A673 (cell line): ENCODE data around the gene IDI1. TPM values are rescaled to one million over a fixed set of nuclear protein-coding genes. Genes with fewer than 3 reads are reported as not detected.

Experiments
- BruUV-seq: library from RNA; stranded (reverse); fragments of 400-500 nt; replicated peaks from 2 replicates; lab custom pipeline; 2021; lab: Mats Ljungman, UMichigan
- CTCF ChIA-PET: fragments of 300-600 bp; sonication (Branson Sonifier 250); formaldehyde crosslinking; loops from one replicate; lab custom pipeline; 2022; ENCODE audit warnings: antibody characterized with exemption; lab: Charles Lee
- POLR2A ChIA-PET: fragments of 300-600 bp; sonication (Branson Sonifier 250); formaldehyde crosslinking; loops from one replicate; lab custom pipeline; 2022; ENCODE audit warnings: antibody characterized with exemption; ENCODE audit not compliant: low non-redundant PET; lab: Charles Lee
- DNase-seq: peaks from one replicate; pipeline ENCODE4 v3.0.0-alpha.2; 2015; ENCODE audit warnings: low spot score
- H3K27ac ChIP-seq: fragments of 200-600 bp; sonication (generic); 2 replicates; pipeline ENCODE4 v1.5.1; 2016; ENCODE audit warnings: mixed run types, low read depth, mild to moderate bottlenecking, mixed read lengths, antibody characterized with exemption, low read length; ENCODE audit not compliant: poor library complexity, severe bottlenecking
- H3K27me3 ChIP-seq: fragments of 200-600 bp; sonication (generic); replicated peaks from 2 replicates; pipeline ENCODE4 v1.6.1; 2017; ENCODE audit warnings: mixed run types, low read depth, mild to moderate bottlenecking, mixed read lengths, antibody characterized with exemption, low read length; ENCODE audit not compliant: insufficient read depth, poor library complexity
- H3K36me3 ChIP-seq: fragments of 200-600 bp; sonication (generic); 2 replicates; pipeline ENCODE4 v1.6.1; 2016; ENCODE audit warnings: mixed run types, mild to moderate bottlenecking, mixed read lengths, antibody characterized with exemption, low read length; ENCODE audit not compliant: insufficient read depth, poor library complexity, severe bottlenecking
- H3K4me1 ChIP-seq: fragments of 200-600 bp; sonication (generic); 2 replicates; pipeline ENCODE4 v1.6.1; 2017; ENCODE audit warnings: mixed run types, mild to moderate bottlenecking, mixed read lengths, antibody characterized with exemption, low read length; ENCODE audit not compliant: insufficient read depth, poor library complexity, severe bottlenecking
- H3K4me3 ChIP-seq: fragments of 200-600 bp; sonication (generic); 2 replicates; pipeline ENCODE4 v1.5.1; 2016; ENCODE audit warnings: low read depth, mixed run types, mild to moderate bottlenecking, mixed read lengths, low read length; ENCODE audit not compliant: poor library complexity, severe bottlenecking
- H3K9me3 ChIP-seq: fragments of 200-600 bp; sonication (generic); 2 replicates; pipeline ENCODE4 v1.6.1; 2016; ENCODE audit warnings: mixed run types, low read depth, mild to moderate bottlenecking, mixed read lengths, antibody characterized with exemption, low read length; ENCODE audit not compliant: poor library complexity, severe bottlenecking
- CTCF ChIP-seq: fragments of 300-800, 200-600 bp; sonication (generic); conservative IDR thresholded peaks from 2 replicates; pipeline ENCODE4 v1.5.1; 2017; ENCODE audit warnings: low read depth, mild to moderate bottlenecking, antibody characterized with exemption, low read length, moderate library complexity, mixed read lengths
- EZH2 ChIP-seq: fragments of 200-600 bp; sonication (generic); IDR thresholded peaks from 2 replicates; pipeline ENCODE4 v1.6.1; 2017; ENCODE audit warnings: borderline replicate concordance, low read depth, mild to moderate bottlenecking, mixed read lengths, antibody characterized with exemption, low read length; ENCODE audit not compliant: poor library complexity, severe bottlenecking
- intact Hi-C: fragments of 100-400 bp; cut with micrococcal nuclease; formaldehyde crosslinking; loops from one replicate; pipeline ENCODE4 v1.10.0; 2022; ENCODE audit not compliant: unreplicated experiment
- total RNA-seq: library from RNA; stranded (reverse); gene quantifications from 2 replicates; pipeline ENCODE4 v1.2.3, GENCODE V29; 2021

IDI1 gene
- total RNA-seq, 1 experiment from 2014 or later = 111 TPM

GRCh38 chr10:1003884-1004670, 44.8 kb downstream of the IDI1 start:
- CTCF ChIA-PET = no interaction called here
- DNase-seq = no peak
- Histone ChIP-seq H3K9me3 (peaks cover 17% of the 10 kb centered on the region), H3K27ac (no peak overlapping the region), H3K4me3 (no peak overlapping the region), H3K27me3 (no peaks in the 10 kb centered on the region), H3K36me3 (peaks cover 96% of the 10 kb centered on the region), H3K4me1 (no peaks in the 10 kb centered on the region)
- intact Hi-C loops = no loop called here
- POLR2A ChIA-PET = no interaction called here
- TF ChIP-seq EZH2 = no peak
- no peak for TF ChIP-seq CTCF
- no TSS peak for BruUV-seq

GRCh38 chr10:1002425-1003006, 46.4 kb downstream of the IDI1 start:
- TF ChIP-seq CTCF = no peak
- TF ChIP-seq EZH2 = no peak
- H3K4me3 ChIP-seq = no peak overlapping the region
- H3K9me3 ChIP-seq = peaks cover 17% of the 10 kb centered on the region
- H3K4me1 ChIP-seq = no peaks in the 10 kb centered on the region
- POLR2A ChIA-PET = no interaction called here
- H3K27ac ChIP-seq = no peak overlapping the region
- intact Hi-C loops = no loop called here
- H3K27me3 ChIP-seq = no peaks in the 10 kb centered on the region
- H3K36me3 ChIP-seq = peaks cover 96% of the 10 kb centered on the region
- BruUV-seq = no TSS peak
- CTCF ChIA-PET = no interaction called here
- DNase-seq = no peak

DNA sequence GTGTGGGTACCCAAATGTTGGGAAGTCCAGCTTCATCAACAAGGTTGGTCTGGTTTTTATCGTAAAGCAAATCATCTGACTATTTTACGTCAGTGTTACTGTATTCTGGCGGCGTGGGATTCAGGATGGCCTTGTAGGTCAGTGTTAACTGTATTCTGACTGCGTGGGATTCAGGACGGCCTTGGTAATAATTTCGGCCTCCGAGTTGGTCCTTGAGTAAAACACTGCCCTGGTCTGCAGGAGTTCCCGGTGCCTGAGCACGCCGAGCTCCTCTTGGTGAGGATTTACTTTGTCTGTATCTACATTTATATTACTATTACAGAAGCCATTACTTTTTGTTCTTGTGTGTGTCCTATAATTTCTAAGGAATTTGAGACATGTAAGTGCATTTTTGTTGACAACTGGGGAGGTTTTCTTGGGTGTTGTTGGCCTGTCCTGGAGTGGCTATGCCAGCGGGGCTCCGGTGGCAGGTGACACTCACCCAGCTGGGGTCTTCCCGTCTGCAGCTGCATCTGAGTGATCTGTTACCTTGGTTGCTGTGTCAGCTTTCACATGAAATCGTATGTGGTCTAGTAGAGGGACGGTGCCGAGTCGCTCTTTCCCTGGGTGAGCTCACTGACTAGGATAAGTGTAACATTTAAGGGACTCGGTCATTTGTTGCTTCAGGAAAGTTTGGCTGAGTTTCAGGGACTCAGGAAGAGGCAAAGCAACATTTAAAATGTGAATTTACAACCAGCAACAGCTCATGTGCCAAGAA, 51.5 kb downstream of the IDI1 start:
- DNase-seq = no peak
- no TSS peak for BruUV-seq
- POLR2A ChIA-PET = no interaction called here
- Histone ChIP-seq H3K27me3 (no peaks in the 10 kb centered on the region), H3K9me3 (peaks cover 12% of the 10 kb centered on the region), H3K27ac (no peak overlapping the region), H3K4me1 (no peaks in the 10 kb centered on the region), H3K36me3 (peaks cover 99% of the 10 kb centered on the region), H3K4me3 (no peak overlapping the region)
- intact Hi-C loops = no loop called here
- TF ChIP-seq EZH2 (no peak), CTCF (no peak)
- CTCF ChIA-PET = no interaction called here
